K562 (cell line): Measurements from ENCODE around the gene GRAMD1B. TPM values are rescaled to one million over a fixed set of nuclear protein-coding genes. Genes with fewer than 3 reads are reported as not detected.

ENCODE experiments used
- ATAC-seq: fragments of 200-7000 bp; cut with Tn5 transposase; 3 replicates; pipeline ENCODE4 v1.9.1; 2020; ENCODE audit warnings: moderate library complexity
- BruUV-seq: library from RNA; stranded (reverse); fragments of 400-500 nt; replicated peaks from 2 replicates; lab custom pipeline; 2021; lab: Mats Ljungman, UMichigan
- CTCF ChIA-PET: fragments of 300-600 bp; formaldehyde crosslinking; extraction: SDS; loops from one replicate; lab custom pipeline; 2021; ENCODE audit warnings: low intra/inter-chr PET ratio; lab: Yijun Ruan, JAX
- POLR2A ChIA-PET: fragments of 300-600, 350-650 bp; sonication (Branson Sonifier 250); formaldehyde crosslinking; extraction: SDS; loops from one replicate; lab custom pipeline; 2021; ENCODE audit warnings: antibody characterized with exemption, inconsistent platforms; lab: Yijun Ruan, JAX
- DNase-seq, 4 experiments: peaks; one replicate each; pipeline versions ENCODE4 v3.0.0 to v3.0.0-alpha.2; 2011 to 2018; ENCODE audit warnings: low spot score in 3 of 4, mixed read lengths in 3 of 4; ENCODE audit errors: extremely low read depth in 1 of 4
- FAIRE-seq: peaks from 2 replicates; lab custom pipeline; 2011; peaks lifted over from hg19 to GRCh38; lab: Jason Lieb, UNC
- H2AFZ ChIP-seq: 2 replicates; pipeline ENCODE4 v1.6.0; 2011; ENCODE audit warnings: low read depth, low read length, control low read depth, inconsistent platforms
- H3K27ac ChIP-seq: fragments of 200-600 bp; 3 replicates; pipeline ENCODE4 v1.8.0; 2011; ENCODE audit warnings: low read depth, mild to moderate bottlenecking, control low read depth, inconsistent platforms, low read length, moderate library complexity, mixed read lengths; ENCODE audit errors: extremely low read depth
- H3K27me3 ChIP-seq, 2 experiments: fragments of 300-600 bp in 1 of 2; 2 replicates in 1 of 2; 3 replicates in 1 of 2; pipeline versions ENCODE4 v1.6.0 to v1.8.0; 2011; ENCODE audit warnings: inconsistent platforms in 2 of 2, low read length in 2 of 2, mild to moderate bottlenecking in 1 of 2, mixed read lengths in 1 of 2, moderate library complexity in 1 of 2; ENCODE audit not compliant: control insufficient read depth in 2 of 2, insufficient read depth in 2 of 2
- H3K36me3 ChIP-seq: fragments of 300-600 bp; 3 replicates; pipeline ENCODE4 v1.8.0; 2011; ENCODE audit warnings: mild to moderate bottlenecking, low read length, inconsistent platforms; ENCODE audit not compliant: control insufficient read depth, insufficient read depth
- H3K4me1 ChIP-seq, 2 experiments: fragments of 200-600 bp in 1 of 2; replicated peaks in 1 of 2; 2 replicates in 1 of 2; 3 replicates in 1 of 2; pipeline versions ENCODE4 v1.5.1 to v1.8.0; 2011; ENCODE audit warnings: inconsistent platforms in 2 of 2, low read length in 2 of 2, mild to moderate bottlenecking in 1 of 2, mixed read lengths in 1 of 2, moderate library complexity in 1 of 2; ENCODE audit not compliant: control insufficient read depth in 2 of 2, insufficient read depth in 2 of 2
- H3K4me2 ChIP-seq: 2 replicates; pipeline ENCODE4 v1.6.1; 2011; ENCODE audit warnings: low read length, control low read depth, inconsistent platforms, mixed read lengths; ENCODE audit not compliant: insufficient read depth
- H3K4me3 ChIP-seq: fragments of 200-600 bp; sonication (generic), shearing (Covaris generic); 2 replicates; pipeline ENCODE4 v1.5.1; 2016; ENCODE audit warnings: control low read depth, inconsistent platforms
- H3K79me2 ChIP-seq: fragments of 200-600 bp; 3 replicates; pipeline ENCODE4 v1.8.0; 2011; ENCODE audit warnings: low read length, inconsistent platforms; ENCODE audit not compliant: control insufficient read depth, insufficient read depth
- H3K9ac ChIP-seq, 2 experiments: 2 replicates each; pipeline versions ENCODE4 v1.6.0 to v1.6.1; 2011; ENCODE audit warnings: low read depth in 2 of 2, low read length in 2 of 2, control low read depth in 1 of 2, inconsistent platforms in 1 of 2, mild to moderate bottlenecking in 1 of 2, mixed read lengths in 1 of 2; ENCODE audit not compliant: insufficient read depth in 1 of 2
- H3K9me1 ChIP-seq: one replicate; pipeline ENCODE4 v1.6.0; 2011; ENCODE audit warnings: inconsistent platforms, mild to moderate bottlenecking, low read length, moderate library complexity; ENCODE audit not compliant: control insufficient read depth, insufficient read depth
- H3K9me3 ChIP-seq: replicated peaks from 2 replicates; pipeline ENCODE4 v1.5.1; 2011; ENCODE audit warnings: low read depth, low read length, inconsistent platforms; ENCODE audit not compliant: control insufficient read depth, insufficient read depth
- H4K20me1 ChIP-seq: replicated peaks from 2 replicates; pipeline ENCODE4 v1.6.1; 2011; ENCODE audit warnings: low read length, inconsistent platforms, mixed read lengths; ENCODE audit not compliant: control insufficient read depth, insufficient read depth
- MCM5 ChIP-seq: fragments of 450-650 bp; IDR thresholded peaks from 2 replicates; pipeline ENCODE4 v1.6.1; 2016; ENCODE audit warnings: low read depth
- NBN ChIP-seq: fragments of 450-650 bp; IDR thresholded peaks from 2 replicates; pipeline ENCODE4 v1.6.1; 2016; ENCODE audit warnings: low read depth, mild to moderate bottlenecking
- ZFP36 ChIP-seq: fragments of 150-350 bp; IDR thresholded peaks from 2 replicates; pipeline ENCODE4 v1.6.1; 2018; ENCODE audit warnings: low read length, low read depth; ENCODE audit not compliant: partially characterized antibody
- ZNF165 ChIP-seq: fragments of 250-450 bp; sonication (Bioruptor Pico); IDR thresholded peaks from 2 replicates; pipeline ENCODE4 v1.4.0; 2020; ENCODE audit warnings: borderline replicate concordance
- ZNF324 ChIP-seq: fragments of 250-450 bp; sonication (Bioruptor Pico); IDR thresholded peaks from 2 replicates; pipeline ENCODE4 v1.4.0; 2020; ENCODE audit warnings: mild to moderate bottlenecking
- ZNF57 ChIP-seq: fragments of 450-650 bp; formaldehyde crosslinking; IDR thresholded peaks from 2 replicates; pipeline ENCODE4 v1.4.0; 2020; ENCODE audit warnings: mild to moderate bottlenecking, moderate library complexity
- ZNF668 ChIP-seq: fragments of 250-450 bp; sonication (Bioruptor Pico); IDR thresholded peaks from 2 replicates; pipeline ENCODE4 v1.8.0; 2022; ENCODE audit warnings: mild to moderate bottlenecking, inconsistent platforms
- WGBS: fragments of 100-300 bp; shearing (Covaris generic); methylation state at CpG from one replicate; pipeline ENCODE4 v1.1.6; 2016; ENCODE audit warnings: low coverage, mixed read lengths; ENCODE audit not compliant: insufficient coverage; ENCODE audit errors: missing lambda C conversion rate; 5-methylcytosine and 5-hydroxymethylcytosine counted together
- in situ Hi-C: fragments of 300-500 bp; cut with MboI; formaldehyde crosslinking; loops from 4 replicates; pipeline ENCODE4 v1.15.0; 2018; ENCODE audit warnings: inconsistent platforms, mixed read lengths
- intact Hi-C: fragments of 100-400 bp; cut with micrococcal nuclease; formaldehyde crosslinking; loops from 2 replicates; pipeline ENCODE4 v1.14.2; 2022
- polyA plus RNA-seq, 8 experiments: library from polyadenylated mRNA; depleted of rRNA in 4 of 8; stranded (reverse) in 5 of 8; unstranded in 3 of 8; fragments of >200 nt; fragmentation: Nextera tagmentation in 2 of 8; fragmentation: Illumina TruSeq in 1 of 8; extraction: Ambion mirVana in 2 of 8; extraction: Trizol in 1 of 8; gene quantifications; 2 replicates each; pipeline versions ENCODE4 v1.2.1 to v1.2.3, GENCODE V29; 2011 to 2014; ENCODE audit warnings: inconsistent platforms in 1 of 8, missing spikeins in 1 of 8
- total RNA-seq, 7 experiments: library from RNA; depleted of rRNA in 6 of 7; stranded (reverse); fragments of >200 nt in 6 of 7; fragmentation: Illumina TruSeq in 2 of 7; extraction: Trizol in 2 of 7; gene quantifications; 2 replicates each; pipeline versions ENCODE4 v1.2.1 to v1.2.3, GENCODE V29; 2011 to 2021; ENCODE audit warnings: low replicate concordance in 1 of 7
- TF ChIP-seq, protein P1 (sequence below): sonication (generic); formaldehyde crosslinking; IDR thresholded peaks from 2 replicates; pipeline ENCODE4 v1.8.0; 2022; ENCODE audit warnings: mild to moderate bottlenecking, missing genetic modification reagents
- TF ChIP-seq, protein P2 (sequence below): fragments of 450-650 bp; IDR thresholded peaks from 2 replicates; pipeline ENCODE4 v1.6.1; 2018; ENCODE audit warnings: mild to moderate bottlenecking, low read depth; ENCODE audit not compliant: partially characterized antibody
- TF ChIP-seq, protein P3 (sequence below): fragments of 250-450 bp; sonication (Bioruptor Pico); IDR thresholded peaks from 2 replicates; pipeline ENCODE4 v1.8.0; 2021; ENCODE audit warnings: mild to moderate bottlenecking, moderate library complexity
- TF ChIP-seq, protein P4 (sequence below): fragments of 250-450 bp; sonication (Bioruptor Pico); IDR thresholded peaks from 2 replicates; pipeline ENCODE4 v1.8.0; 2022; ENCODE audit warnings: inconsistent platforms, mild to moderate bottlenecking, moderate library complexity, borderline replicate concordance
- TF ChIP-seq, protein P5 (sequence below): fragments of 200-800 bp; sonication (Bioruptor generic); IDR thresholded peaks from 2 replicates; pipeline ENCODE4 v1.6.1; 2016; ENCODE audit warnings: missing genetic modification characterization, missing compliant biosample characterization

The GRAMD1B gene
- total and polyA plus RNA-seq, 9 of the 15 experiments (the other 6 are each of a cell fraction or from before 2014, with no cell fraction given), result 0.31 TPM; not detected in 8

DNA sequence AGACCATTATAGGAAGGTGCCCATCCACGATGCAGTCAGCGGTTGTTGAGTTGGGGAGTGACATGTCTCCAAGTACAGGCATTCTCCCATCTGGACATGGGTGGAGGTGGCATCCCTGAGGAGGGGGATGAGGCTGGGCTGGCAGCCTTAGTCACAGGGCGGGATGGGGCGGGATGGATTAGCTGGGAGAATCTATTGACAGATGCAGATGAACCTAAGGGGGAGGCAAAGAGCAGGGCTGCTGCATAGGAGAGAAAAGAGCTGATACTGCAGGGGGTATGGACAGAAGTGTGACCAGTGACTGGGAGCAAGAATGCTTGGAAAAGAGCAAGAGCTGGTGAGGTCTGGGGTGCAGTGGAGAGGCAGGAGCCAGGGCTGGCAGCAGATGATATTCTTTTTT lies 181.6 kb downstream of the GRAMD1B start:
- DNase-seq (no peak), FAIRE-seq (no peak), ATAC-seq (no peak)
- CTCF ChIA-PET, result no interaction called here
- Histone ChIP-seq H3K9me1 (peaks cover 3% of the 10 kb centered on the region), H3K4me2 (no peak overlapping the region), H3K27me3 (peaks cover 8 to 56% of the 10 kb centered on the region in 2 experiments; a peak in 4 of 5 replicates), H3K4me1 (no peaks in the 10 kb centered on the region), H3K9me3 (no peaks in the 10 kb centered on the region), H3K36me3 (no peaks in the 10 kb centered on the region), H3K4me3 (no peak overlapping the region), H3K27ac (no peak overlapping the region), H3K9ac (no peak overlapping the region), H2AFZ (no peak overlapping the region), H3K79me2 (no peaks in the 10 kb centered on the region), H4K20me1 (no peaks in the 10 kb centered on the region; the same call in 1 of the 2 replicates)
- 0% methylated on average over 2 of the region's 4 CpGs for WGBS
- intact Hi-C loops (no loop called here), in situ Hi-C loops (no loop called here)
- no TSS peak for BruUV-seq
- POLR2A ChIA-PET, result interaction anchor here (0.5 to 0.6 kb wide), 2 partner anchors 18 to 420 kb away, joined by 3 read pairs; no protein-coding TSS in a partner anchor
- TF ChIP-seq, protein P1, sequence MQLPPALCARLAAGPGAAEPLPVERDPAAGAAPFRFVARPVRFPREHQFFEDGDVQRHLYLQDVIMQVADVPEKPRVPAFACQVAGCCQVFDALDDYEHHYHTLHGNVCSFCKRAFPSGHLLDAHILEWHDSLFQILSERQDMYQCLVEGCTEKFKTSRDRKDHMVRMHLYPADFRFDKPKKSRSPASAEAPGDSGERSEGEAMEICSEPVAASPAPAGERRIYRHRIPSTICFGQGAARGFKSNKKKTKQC (CRISPR knock-in tag), result no peak
- TF ChIP-seq, protein P2, sequence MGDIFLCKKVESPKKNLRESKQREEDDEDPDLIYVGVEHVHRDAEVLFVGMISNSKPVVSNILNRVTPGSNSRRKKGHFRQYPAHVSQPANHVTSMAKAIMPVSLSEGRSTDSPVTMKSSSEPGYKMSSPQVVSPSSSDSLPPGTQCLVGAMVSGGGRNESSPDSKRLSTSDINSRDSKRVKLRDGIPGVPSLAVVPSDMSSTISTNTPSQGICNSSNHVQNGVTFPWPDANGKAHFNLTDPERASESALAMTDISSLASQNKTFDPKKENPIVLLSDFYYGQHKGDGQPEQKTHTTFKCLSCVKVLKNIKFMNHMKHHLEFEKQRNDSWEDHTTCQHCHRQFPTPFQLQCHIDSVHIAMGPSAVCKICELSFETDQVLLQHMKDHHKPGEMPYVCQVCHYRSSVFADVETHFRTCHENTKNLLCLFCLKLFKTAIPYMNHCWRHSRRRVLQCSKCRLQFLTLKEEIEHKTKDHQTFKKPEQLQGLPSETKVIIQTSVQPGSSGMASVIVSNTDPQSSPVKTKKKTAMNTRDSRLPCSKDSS, result no peak
- TF ChIP-seq NBN (no peak), ZNF324 (CRISPR knock-in tag) (no peak), ZNF57 (no peak), ZFP36 (no peak), ZNF165 (no peak), ZNF668 (CRISPR knock-in tag) (no peak), MCM5 (no peak)
- TF ChIP-seq, protein P3, sequence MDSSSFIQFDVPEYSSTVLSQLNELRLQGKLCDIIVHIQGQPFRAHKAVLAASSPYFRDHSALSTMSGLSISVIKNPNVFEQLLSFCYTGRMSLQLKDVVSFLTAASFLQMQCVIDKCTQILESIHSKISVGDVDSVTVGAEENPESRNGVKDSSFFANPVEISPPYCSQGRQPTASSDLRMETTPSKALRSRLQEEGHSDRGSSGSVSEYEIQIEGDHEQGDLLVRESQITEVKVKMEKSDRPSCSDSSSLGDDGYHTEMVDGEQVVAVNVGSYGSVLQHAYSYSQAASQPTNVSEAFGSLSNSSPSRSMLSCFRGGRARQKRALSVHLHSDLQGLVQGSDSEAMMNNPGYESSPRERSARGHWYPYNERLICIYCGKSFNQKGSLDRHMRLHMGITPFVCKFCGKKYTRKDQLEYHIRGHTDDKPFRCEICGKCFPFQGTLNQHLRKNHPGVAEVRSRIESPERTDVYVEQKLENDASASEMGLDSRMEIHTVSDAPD, result no peak
- TF ChIP-seq, protein P4, sequence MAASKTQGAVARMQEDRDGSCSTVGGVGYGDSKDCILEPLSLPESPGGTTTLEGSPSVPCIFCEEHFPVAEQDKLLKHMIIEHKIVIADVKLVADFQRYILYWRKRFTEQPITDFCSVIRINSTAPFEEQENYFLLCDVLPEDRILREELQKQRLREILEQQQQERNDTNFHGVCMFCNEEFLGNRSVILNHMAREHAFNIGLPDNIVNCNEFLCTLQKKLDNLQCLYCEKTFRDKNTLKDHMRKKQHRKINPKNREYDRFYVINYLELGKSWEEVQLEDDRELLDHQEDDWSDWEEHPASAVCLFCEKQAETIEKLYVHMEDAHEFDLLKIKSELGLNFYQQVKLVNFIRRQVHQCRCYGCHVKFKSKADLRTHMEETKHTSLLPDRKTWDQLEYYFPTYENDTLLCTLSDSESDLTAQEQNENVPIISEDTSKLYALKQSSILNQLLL, result no peak
- TF ChIP-seq, protein P5, sequence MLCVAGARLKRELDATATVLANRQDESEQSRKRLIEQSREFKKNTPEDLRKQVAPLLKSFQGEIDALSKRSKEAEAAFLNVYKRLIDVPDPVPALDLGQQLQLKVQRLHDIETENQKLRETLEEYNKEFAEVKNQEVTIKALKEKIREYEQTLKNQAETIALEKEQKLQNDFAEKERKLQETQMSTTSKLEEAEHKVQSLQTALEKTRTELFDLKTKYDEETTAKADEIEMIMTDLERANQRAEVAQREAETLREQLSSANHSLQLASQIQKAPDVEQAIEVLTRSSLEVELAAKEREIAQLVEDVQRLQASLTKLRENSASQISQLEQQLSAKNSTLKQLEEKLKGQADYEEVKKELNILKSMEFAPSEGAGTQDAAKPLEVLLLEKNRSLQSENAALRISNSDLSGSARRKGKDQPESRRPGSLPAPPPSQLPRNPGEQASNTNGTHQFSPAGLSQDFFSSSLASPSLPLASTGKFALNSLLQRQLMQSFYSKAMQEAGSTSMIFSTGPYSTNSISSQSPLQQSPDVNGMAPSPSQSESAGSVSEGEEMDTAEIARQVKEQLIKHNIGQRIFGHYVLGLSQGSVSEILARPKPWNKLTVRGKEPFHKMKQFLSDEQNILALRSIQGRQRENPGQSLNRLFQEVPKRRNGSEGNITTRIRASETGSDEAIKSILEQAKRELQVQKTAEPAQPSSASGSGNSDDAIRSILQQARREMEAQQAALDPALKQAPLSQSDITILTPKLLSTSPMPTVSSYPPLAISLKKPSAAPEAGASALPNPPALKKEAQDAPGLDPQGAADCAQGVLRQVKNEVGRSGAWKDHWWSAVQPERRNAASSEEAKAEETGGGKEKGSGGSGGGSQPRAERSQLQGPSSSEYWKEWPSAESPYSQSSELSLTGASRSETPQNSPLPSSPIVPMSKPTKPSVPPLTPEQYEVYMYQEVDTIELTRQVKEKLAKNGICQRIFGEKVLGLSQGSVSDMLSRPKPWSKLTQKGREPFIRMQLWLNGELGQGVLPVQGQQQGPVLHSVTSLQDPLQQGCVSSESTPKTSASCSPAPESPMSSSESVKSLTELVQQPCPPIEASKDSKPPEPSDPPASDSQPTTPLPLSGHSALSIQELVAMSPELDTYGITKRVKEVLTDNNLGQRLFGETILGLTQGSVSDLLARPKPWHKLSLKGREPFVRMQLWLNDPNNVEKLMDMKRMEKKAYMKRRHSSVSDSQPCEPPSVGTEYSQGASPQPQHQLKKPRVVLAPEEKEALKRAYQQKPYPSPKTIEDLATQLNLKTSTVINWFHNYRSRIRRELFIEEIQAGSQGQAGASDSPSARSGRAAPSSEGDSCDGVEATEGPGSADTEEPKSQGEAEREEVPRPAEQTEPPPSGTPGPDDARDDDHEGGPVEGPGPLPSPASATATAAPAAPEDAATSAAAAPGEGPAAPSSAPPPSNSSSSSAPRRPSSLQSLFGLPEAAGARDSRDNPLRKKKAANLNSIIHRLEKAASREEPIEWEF (CRISPR knock-in tag), result no peak
